ENCODE data around the gene CHST14. TPM values are rescaled to one million over a fixed set of nuclear protein-coding genes. Genes with fewer than 3 reads are reported as not detected.
"Not testable (repeated sequence)": the region's sequence is repeated elsewhere in the genome, so short reads cannot be mapped to it uniquely, and the experiment has no call there.

The CHST14 gene
- total RNA-seq, 2 donors from 2014 or later, result 11.8 to 15.8 TPM

DNA sequence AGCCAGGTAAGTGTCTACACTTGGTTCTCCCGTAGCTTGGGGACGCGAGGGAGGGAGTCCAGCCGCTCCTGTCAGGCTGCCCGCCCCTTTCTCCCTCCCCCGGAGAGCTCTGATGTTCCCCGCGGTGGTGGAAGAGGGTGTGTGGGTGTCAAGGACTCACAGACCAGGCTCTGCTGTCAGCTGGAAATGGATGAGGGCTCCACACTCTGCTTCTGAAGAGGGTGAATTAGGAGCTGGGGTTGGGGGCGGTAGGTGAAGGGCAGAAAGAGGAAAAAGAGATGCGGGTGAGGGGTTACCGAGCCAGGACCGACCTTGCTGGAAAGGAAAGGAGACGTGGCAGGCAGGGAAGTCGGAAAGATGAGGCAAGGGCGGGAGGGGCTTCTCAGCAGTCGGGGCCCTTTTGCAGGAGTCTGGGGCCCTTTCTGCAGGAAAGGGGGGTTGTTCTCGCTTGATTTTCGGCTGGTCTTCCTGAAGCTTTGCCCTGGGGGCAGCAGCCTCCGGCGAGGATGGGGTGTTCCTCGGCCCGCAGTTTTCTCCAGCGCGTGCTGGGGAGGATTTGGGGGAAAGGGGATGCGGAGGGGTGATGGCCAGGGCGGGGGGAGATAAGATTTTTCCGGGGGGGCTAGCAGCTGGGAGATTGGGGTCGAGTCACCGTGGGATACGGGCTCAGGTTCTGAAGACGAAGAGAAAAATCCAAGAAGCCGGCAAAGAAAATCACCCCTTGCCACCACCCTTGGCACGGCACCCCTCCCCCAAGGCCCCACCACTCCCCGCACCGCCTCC, 30.6 kb upstream of the CHST14 start:
- intact Hi-C loops (cut with DNase I), result no loop called here

DNA sequence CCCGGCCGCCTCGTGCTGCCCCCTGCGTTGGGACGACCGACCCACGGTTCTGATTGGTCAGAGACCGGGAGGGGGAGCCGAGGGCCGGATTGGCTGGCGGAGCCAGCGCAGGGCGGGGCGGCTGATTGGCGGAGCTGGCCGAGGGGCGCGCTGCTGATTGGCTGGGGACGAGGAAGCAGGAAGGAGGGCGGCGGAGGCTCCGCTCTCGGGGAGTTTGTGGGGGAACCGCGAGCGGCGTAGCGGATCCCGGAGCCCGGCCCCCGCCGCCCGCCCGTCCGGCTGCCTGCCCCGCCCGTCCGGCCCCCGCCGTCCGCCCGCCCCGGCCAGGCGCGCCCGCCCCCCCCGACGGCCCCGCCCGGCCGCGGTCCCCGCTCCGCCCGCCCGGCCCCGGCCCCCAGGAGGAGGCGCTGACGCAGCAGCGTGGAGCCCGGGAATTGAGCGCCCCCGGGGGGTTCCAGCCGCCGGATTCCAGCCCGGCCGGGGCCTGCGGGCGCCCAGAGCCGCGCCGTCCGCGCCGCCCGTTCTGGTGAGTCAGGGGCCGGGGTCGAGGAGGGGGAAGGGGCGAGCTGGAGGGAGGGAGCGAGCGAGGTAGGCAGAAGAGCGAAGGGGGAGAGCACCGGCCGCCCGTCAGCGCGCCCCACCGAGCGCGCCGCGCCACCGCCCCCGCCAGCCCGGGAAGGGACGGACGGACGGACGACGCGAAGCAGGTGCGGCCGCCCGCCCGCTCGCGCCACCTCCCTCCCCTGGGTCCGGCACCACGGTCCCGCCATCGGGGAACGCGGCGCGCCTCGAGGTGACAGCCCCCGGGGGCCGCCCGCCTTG, 29.8 kb upstream of the CHST14 start, which contains the start of gene BAHD1:
Gene BAHD1, plus strand, starts transcription at position 211 of the 822 bp plus-strand sequence. CDS start 17,512 bp downstream, outside the sequence.
- peak; percentile 99 for DNase-seq (ENCODE audit: low spot score)

More for the DNA sequence above, 30.6 kb upstream of the CHST14 start:
- DNase-seq (ENCODE audit: low spot score), result no peak

DNA sequence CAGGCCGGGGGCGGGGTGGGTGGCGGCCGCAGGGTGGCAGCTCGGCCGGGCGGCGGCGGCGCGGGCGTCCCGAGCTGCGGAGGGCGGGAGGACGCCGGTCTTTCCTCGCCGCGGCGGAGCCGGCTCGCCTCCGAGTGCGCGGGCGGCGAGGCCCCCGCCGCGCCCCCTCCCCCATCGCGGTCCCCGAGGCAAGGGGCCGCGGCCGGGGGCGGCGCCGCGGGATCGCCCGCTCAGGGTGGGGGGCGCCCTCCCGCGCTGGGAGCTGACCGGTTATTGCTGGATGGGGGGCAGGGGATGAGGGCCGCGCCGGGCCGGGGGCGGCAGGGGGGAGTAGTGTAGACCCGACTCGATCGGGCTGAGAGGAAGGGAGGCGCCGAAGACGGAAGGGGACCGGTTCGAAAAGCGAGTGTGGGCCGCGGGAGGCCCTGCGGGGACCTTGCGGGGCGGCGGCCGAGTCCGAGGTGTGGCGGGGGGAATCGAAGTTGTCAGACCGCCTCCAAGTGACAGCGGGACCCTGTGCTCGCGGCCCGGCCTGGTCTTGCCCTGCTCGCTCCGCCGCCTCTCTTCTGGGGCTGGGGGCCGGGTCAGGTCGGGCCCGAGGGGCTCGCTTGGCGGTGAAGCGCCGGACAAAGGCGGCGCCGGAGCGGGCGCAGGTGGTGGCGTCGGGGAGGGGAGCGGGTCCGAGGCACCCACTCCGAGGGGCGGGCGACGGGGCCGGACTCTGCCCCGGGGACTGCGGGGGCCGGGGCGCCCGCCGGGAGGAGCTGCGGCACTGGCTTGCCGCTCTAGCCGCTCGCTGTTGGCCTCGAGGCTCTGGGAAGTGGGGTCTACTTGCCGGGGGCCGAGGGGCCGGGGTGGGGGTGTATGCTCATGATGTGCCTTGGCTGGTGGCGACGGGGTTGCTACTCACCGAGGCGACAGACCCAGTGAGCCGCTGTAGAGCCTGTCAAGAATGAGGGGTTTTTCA, 28.9 kb upstream of the CHST14 start:
- DNase-seq (ENCODE audit: low spot score), result no peak
- intact Hi-C loops (cut with DNase I), result no loop called here

More for the DNA sequence above, 29.8 kb upstream of the CHST14 start, which contains the start of gene BAHD1:
- intact Hi-C loops (cut with DNase I), result no loop called here

DNA sequence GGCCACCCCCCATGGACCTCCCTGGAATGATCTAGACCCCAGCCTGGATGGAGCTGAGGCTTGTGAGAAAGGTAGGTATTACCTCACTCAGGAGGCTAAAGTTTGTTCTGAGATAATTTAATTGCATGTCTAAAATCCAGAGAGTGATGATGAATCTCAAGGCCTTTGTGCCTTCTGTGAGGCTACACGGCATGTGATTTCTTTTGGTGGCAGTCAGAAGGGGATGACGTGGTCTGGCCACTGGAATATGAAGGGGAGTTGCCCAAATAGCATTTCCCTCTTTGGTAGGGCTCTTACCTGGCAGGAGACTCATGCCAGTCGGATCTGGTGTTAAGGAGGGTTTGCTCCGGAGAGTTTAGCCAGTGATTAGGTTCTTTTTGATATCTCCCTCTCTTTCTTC, 27.5 kb upstream of the CHST14 start:
- intact Hi-C loops (cut with DNase I), result no loop called here
- DNase-seq (ENCODE audit: low spot score), result no peak

DNA sequence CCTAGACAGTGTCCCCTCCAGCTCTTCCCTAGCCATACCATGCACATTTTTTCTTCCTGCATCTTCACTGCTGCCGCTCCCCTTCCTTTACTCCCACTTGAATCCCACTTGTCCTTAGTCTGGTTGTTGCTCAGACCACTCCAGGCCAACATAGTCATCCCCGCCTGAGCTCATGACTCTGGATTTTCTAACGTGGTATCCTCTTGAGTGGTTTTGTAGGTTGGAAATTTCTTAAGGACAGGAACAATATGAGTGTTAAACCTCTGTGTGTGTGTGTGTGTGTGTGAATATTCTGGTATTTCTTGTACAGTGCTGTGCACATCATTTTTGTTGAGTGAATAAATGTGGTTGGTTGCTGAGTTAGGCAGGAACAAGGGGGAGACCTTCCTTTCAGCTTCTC, 26.9 kb upstream of the CHST14 start:
- intact Hi-C loops (cut with DNase I), result loop anchor here in 1 of 2 donors (2.0 kb wide), 1 partner anchor 69 kb away; no protein-coding TSS in a partner anchor
- DNase-seq (ENCODE audit: low spot score), result no peak

DNA sequence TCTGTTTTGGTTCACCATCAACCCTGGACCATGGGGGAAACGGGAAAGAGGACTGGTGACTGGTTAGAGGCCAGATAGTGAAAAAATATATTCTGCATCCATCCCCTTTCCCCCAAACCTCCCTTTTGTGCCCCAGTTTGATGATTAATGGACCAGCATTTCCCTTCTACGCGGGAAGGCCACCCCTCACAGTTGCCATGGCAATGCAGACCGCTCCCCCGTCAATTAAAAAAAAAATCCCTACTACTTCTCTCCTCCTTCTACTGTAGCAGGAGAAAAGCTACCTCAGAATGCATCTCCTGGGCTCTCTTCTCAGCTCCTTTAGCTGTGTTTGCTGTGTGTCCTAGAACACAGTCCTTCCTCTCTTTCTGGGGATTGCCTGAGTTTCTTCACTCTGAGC, 26.0 kb upstream of the CHST14 start:
- DNase-seq (ENCODE audit: low spot score), result no peak
- intact Hi-C loops (cut with DNase I), result loop anchor here in 1 of 2 donors (1.0 to 2.0 kb wide), 2 partner anchors 22 to 68 kb away; no protein-coding TSS in a partner anchor

DNA sequence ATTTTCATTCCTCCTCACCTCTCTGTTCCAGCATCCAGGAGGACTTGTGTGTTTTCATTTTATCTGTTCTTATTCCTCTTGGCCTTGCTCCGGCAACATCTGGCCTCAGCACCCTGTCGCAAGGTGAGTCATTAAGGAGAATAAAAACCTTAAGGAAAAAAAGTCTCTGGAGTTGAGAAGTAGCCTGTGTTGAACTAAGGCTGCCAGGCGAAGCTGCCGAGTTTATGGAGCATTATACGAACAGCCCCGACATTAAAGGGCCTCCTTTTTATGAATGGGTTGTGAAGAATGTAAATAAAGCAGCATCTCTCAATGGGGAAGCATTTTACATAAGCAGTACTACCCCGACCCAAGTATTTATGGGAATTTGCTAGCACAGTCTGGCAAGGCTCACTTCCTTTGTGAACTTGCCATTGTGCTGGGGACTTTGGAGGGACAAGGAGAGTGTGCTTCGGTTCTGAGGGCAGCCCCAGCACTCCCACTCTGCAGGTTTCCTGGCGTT, 25.3 kb upstream of the CHST14 start:
- intact Hi-C loops (cut with DNase I), result loop anchor here in 1 of 2 donors (1.0 to 2.0 kb wide), 2 partner anchors 23 to 67 kb away; no protein-coding TSS in a partner anchor
- DNase-seq (ENCODE audit: low spot score), result no peak

DNA sequence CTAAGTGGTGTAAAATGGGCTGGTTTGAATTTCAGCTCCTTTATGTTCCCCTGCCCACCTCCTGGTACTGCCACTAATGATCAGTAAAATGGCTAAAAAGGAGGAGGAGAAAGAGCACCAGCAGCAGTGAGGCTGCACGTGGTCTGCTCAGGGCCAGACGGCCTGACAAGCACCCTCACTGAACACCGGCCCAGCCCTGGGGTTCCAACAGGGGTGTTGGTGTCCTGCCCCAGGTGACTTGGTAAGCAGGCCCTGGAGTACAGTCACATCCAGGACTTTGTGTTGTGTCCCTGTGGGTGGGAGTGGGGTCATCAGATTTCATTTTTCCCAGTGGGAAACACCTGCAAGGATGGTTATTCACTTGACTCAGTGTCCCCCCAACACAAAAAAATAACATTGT, 24.6 kb upstream of the CHST14 start:
- intact Hi-C loops (cut with DNase I), result no loop called here
- DNase-seq (ENCODE audit: low spot score), result no peak

DNA sequence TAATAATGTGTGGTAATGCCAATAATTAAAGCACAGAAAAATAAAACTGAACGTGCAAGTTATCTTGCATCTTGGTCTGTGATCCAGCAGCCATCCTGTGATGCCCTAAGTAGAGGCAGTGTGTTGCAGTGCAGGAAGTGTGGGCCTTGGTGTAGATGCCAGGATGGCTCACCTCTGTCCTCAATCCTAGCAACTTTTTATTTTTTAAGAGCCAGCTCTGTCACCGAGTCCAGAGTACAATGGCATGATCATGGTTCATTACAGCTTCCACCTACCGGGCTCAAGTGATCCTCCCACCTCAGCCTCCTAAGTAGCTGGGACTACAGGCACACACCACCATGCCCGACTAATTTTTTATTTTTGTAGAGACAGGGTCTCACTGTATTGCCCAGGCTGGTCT, 22.4 kb upstream of the CHST14 start:
- no peak for DNase-seq (ENCODE audit: low spot score)
- intact Hi-C loops (cut with DNase I), result no loop called here

DNA sequence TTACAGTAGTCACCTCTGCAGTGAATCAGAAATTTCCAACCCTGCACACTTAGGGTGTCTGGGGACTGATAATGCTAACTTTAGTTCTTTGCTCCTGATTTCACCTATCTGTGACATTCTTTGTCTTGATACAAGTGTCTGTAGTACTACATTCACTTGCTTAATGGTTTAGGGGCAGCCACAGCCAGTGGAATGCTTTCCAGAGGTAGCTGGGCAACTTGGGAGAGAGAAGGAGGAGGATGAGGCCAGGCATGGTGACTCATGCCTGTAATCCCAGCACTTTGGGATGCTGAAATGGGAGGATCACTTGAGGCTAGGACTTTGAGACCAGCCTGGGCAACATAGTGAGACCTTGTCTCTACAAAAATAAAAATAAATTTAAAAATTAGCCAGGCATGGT, 21.5 kb upstream of the CHST14 start:
- intact Hi-C loops (cut with DNase I), result no loop called here
- DNase-seq (ENCODE audit: low spot score), result no peak

DNA sequence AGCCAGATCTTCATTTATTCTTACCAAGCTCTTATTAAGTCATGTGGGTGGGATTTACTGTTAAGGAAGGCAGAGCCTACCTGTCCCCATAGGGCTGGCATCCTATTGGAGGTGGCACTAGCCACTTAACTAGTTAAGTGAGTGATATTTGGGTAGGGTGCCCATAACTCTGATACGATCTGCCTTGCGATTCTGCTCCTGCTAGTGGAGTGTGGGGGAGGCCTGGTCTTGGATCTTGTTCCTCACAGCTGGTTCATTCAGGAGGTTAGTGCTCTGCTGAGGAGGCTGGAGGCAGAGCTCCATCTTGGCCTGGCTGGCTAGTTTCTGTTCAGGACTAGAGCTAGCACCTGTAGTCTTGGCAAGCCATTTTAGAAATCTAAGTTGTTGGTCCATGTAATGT, 20.7 kb upstream of the CHST14 start:
- DNase-seq (ENCODE audit: low spot score), result no peak
- intact Hi-C loops (cut with DNase I), result no loop called here

DNA sequence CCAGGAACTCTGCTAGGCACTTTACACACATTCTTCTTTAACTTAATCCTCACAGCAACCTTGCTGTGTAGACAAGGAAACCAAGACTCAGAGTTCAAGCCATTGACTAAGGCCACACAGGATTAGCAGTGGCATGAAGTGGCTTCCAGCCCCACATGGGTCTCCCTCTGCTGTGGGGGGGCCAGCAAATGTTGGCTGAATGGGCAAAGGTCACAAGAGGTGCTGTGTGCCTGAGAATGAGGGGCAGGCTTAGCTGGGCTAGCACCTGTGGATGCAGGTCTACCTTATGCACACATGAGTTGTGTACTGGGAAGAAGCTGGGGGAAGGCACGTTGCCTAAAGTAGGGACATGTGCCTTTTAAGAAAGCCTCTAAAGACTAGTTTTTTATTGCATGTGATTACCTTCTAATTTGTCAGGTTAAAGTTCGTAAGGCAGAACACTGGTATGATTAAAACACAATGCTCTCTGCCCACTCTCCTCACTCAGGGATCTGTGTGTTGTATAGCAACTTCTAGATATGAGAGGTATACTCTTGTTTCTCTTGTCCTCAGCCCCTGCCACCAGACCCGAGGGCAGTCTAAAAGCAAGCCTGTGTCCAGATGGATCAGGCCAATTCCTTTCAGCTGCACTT, 19.1 kb upstream of the CHST14 start:
- intact Hi-C loops (cut with DNase I), result no loop called here
- DNase-seq (ENCODE audit: low spot score), result no peak

DNA sequence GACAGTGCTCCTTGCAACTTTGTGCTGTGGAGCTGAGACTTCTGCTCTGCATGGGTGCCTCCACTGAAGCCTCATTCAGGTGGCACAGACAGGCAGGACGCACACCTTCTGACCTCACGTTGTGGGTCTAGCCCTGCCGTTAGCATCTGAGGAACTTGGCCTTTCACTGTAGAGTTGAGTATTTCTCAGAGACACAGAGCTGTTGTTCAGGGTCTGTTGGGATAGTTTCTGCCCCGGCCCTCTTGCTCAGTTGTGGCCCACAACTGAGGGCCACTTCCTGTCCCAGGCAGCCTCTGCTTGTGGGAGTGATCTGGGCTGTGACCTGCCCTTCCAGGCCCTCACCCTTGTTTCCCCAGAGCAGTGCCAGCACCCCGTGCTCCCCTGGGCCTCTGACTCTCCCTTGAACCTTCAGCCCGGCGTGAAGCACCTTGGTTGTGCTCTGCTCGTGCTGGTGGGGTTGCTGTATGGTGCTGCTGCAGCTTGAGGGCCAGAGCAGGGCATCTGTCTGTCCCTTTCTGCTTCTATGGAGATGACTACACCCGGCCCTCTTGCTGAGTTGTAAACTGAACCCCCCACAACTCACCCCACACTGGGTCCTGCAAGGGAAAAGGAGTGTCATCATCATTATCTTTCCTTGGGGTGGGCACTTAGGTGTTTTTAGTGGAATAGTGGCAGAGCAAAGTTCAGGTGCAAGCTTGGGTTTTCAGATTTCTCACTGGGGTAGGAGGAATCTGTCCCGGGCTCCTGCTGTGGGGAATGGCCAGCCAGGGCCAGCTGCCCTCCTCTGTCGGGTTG, 18.3 kb upstream of the CHST14 start:
- intact Hi-C loops (cut with DNase I), result no loop called here
- no peak for DNase-seq (ENCODE audit: low spot score)

DNA sequence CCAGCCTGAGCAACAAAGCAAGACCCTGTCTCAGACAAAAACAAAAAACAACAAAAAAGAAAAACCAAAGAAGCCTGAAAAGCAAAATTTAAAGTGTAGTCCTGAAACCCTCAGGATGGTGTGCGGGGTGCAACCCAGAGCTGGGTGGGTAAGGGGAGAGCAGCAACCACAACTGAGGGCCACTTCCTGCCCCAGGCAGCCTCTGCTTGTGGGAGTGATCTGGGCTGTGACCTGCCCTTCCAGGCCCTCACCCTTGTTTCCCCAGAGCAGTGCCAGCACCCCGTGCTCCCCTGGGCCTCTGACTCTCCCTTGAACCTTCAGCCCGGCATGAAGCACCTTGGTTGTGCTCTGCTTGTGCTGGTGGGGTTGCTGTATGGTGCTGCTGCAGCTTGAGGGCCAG, 16.8 kb upstream of the CHST14 start:
- intact Hi-C loops (cut with DNase I); DNase-seq (ENCODE audit: low spot score): not testable (repeated sequence)

DNA sequence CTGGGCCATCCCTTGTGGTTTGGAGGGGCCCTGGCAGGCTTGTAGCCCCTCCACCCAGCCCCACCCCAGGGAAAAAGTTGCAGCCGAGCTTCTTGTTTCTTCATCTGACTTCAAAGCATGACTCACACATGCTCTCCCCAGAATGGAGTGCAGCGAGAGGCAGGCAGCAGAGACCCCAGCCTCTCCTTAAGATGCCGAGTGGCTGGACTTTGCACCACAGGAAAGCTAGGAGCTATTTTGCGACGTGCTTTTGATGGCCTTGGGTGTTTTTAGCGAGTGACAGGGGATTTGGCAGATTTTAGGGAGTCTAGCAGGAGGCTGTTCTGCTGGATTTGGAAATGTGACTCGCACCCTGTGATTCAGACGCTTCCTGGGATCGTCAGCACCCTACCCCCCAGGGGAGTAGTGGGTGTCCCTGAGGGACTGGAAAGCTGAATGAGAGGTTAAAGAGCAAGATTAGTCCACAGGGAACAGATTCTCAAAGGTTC, 15.8 kb upstream of the CHST14 start:
- DNase-seq (ENCODE audit: low spot score), result no peak
- intact Hi-C loops (cut with DNase I), result no loop called here

DNA sequence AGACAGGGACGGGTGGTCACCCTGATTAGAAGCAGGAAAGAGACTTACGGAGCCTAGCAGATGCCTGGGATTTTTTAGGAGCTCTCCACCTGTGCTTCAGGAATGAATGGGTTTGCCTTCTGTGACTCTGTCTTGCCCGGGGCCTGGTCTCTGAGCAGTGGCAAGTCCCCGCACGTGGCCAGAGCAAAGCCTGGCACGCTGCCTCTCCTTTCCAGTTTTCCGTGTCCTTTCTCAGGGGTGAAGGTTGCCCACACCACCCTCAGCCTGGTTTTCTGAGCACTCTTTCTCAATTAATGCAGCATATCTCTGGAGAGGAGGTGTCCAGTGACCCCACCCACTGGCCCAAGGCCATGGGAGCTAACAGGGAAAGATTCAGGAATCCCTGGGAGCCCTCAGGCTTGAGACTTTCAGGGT, 14.5 kb upstream of the CHST14 start:
- no peak for DNase-seq (ENCODE audit: low spot score)
- intact Hi-C loops (cut with DNase I), result no loop called here

DNA sequence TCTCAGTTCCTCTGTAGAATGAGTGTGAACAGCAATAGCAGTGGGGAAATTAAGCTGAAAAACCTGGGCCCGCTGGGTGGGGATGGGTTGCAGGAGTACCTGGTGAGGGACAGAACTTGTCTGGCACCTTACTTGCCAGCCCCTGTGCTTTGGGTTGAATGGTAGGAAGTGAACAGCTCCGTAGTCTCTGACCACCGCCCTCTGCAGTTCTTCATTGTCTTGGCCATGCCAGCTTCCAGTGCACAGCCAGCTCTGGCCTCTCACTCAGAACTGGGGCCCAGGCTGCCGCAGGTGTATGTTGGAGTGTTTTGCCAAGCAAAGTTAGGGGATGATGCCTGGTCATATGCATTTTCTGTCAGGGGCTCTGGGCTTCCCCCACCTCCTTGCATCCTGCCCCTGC, 14.0 kb upstream of the CHST14 start:
- no peak for DNase-seq (ENCODE audit: low spot score)
- intact Hi-C loops (cut with DNase I), result no loop called here
